GM19395 (cell line): ENCODE data around the gene RPLP1.

ENCODE experiments used
- ATAC-seq: cut with Tn5 transposase; IDR thresholded peaks from one replicate; pipeline ENCODE4 v1.9.1; 2021; ENCODE audit warnings: mild to moderate bottlenecking, moderate library complexity; ENCODE audit not compliant: unreplicated experiment

Gene RPLP1

DNA sequence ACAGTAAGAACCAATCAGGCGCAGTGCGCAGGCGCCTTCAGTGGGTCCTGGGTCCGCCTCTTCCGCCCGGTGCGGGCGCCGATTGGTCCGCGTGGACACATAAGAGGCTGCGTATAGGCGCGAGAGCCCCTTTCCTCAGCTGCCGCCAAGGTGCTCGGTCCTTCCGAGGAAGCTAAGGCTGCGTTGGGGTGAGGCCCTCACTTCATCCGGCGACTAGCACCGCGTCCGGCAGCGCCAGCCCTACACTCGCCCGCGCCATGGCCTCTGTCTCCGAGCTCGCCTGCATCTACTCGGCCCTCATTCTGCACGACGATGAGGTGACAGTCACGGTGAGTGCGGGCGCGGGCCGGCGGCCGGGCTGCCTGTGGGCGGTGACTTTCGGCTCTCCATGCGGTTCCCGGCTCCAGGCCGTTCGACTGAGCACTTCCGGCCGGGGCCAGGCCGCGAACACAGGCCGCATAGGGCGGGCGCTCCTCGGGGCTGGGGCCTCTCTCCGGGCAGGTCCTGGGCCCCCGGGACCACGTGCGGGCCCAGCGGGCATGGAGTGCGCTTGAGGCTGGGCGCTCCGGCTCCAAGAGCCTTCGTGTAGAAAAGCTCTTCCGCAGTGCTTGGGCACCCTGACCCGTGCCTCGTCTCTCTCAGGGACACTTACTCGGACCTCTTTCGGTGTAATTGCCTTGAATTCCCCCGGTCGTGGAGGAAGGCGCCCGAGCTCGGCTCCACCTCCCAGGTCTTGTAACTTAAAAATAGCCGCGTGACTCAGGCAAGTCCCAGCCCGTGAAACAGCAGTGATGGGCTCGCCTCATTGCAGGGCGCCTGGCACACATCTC is at the start of gene RPLP1:
Gene RPLP1 (plus strand): TSS at position 127 of the 830 bp plus-strand sequence. CDS start 131 bp downstream, at position 258.
- peak; percentile 79 for ATAC-seq

DNA sequence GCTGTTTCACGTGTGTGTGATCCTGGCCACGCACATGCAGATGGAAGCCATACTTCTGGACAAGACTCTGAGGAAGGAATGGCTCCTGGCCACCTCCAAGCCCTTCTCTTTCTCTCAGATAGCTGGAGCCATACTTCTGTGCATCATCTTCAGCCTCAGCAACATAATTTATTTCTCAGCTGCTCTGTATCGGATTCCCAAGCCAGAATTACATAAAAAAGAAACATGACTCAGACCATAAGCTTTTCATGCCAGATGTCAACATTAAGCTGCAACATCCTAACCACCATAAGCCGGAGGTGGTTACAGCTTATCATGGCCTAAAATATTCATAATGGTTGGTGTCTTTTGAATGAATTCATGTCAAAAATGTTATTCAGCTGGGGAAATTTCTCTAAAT is 49.0 kb upstream of the RPLP1 start:
- no peak for ATAC-seq

DNA sequence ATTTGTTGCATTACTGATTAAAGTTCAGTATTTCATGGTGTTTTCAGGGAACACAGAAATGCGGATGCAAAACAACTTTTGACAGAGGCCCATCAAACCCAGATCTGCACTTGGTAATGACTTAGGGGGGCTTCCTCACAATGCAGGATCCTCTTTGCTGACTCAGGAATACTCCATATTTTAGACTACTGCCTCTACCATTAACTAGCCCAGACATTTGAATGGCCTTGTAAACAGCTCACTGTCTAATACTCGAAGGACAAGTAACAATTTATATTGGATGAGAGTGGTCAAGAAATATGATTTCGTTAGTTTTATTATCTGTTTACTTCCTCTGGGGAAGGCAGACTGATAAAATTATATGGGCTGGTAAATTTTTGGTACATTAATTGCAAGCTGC is 47.5 kb upstream of the RPLP1 start:
- no peak for ATAC-seq

DNA sequence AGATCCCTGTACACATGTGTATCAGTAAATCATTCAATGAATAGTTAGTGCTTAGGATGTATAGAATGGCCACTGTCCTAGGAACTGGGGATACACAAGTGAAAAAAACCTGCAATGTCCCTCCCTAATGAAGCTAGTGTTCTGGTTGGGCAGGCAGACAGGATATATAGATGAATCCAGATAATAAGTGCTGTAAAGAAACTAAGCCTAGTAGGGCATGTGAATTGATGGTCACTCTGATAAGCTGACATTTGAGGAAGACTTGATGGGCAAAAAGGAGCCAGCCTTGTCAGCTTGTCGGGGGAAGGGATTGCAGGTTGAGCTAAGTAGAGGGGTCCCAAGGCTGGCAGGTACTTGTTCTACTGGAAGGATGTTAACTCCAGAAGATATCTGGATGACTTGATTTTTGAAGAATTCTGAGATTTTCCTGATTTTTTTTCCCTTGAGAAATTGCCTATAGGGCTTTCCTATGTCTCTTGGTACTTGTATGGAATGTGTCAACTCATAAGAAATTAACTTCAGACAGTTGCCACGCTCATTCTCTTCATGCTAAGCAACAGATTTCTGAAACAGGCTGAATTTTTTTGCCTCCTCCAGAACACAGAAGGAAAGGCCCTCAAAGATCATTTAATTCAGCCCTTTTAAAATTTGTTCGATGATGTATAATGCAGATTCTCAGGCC is 44.8 kb upstream of the RPLP1 start:
- no peak for ATAC-seq

DNA sequence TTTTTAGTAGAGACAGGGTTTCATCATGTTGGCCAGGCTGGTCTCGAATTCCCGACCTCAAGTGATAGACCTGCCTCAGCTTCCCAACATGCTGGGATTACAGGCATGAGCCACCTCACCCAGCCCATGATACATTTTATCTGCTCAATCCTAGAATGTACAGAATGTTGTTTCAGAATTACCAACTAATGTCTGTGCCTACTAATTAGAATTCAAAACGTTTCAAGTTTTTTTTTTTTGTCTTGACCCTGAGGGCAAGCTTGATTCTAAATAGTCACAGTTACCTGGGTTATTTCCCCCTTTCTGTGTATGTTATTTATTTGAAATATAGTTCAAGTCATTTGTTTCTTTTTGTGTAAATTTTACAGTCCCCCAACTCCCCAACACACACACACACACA is 43.8 kb upstream of the RPLP1 start:
- ATAC-seq: no peak

DNA sequence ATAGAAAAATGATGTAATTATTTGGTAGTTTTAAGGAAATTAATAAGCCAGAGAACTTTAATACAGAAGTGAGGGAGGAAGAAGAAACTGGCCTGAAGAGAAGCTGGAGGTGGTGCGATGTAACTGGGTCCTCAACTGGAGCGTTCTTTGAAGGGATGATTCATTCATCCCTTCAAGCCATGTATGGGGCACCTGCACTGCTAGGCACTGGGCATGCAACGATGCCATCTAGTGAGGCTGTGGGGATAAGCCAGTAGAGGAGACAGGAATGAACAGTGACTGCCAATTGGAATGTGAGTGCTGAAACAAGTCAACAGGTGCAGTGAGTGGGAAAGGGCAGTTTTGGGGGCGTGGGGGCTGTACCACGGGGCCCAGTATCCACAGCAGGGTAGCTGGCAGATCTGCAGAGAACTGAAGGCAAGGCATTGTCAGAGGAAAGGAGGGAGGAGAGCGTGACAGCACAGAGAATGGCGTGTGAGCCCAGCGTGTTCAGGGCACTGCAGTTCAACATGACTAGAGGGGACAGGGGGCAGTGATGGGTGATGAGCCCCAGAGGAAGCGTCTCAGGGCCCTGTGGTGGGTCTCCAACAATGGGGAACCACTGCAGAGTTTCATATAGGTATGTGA is 42.3 kb upstream of the RPLP1 start:
- no peak for ATAC-seq

DNA sequence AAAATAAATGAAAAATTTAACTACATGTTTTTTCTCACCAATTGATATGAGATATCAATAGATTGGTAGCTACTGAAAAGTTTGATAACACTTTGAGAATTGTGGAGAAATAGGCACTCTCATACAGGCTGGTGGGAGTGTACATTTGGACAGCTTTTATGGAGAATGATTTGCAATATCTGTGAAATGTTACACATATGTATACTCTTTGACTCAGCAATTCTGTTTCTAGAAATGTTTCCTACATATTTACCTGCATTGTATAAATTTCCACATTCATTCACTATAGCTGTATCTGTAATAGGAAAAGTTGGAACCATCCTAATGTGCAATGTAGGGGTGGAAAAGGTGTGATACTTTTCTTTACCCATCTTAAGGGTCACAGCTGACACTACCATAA is 40.3 kb upstream of the RPLP1 start:
- no peak for ATAC-seq

DNA sequence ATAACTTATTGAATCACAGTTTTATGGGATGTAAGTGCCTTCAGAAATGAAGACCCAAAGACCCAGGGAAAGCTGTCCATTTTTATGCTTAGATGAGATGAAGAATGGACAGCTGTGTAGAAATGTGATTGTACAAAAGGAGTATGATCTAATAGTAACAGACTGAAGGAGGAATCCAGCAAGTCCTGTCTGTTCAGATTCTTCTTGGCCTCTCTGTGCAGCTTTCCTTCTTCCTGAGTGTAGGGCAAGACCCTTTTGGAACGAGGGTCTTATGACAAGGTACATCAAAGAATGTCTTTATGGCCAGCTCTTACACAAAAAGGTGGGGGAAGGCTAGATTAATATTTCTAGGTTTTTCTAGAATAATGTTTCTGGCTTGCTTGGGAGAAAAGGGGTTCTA is 39.9 kb upstream of the RPLP1 start:
- no peak for ATAC-seq

DNA sequence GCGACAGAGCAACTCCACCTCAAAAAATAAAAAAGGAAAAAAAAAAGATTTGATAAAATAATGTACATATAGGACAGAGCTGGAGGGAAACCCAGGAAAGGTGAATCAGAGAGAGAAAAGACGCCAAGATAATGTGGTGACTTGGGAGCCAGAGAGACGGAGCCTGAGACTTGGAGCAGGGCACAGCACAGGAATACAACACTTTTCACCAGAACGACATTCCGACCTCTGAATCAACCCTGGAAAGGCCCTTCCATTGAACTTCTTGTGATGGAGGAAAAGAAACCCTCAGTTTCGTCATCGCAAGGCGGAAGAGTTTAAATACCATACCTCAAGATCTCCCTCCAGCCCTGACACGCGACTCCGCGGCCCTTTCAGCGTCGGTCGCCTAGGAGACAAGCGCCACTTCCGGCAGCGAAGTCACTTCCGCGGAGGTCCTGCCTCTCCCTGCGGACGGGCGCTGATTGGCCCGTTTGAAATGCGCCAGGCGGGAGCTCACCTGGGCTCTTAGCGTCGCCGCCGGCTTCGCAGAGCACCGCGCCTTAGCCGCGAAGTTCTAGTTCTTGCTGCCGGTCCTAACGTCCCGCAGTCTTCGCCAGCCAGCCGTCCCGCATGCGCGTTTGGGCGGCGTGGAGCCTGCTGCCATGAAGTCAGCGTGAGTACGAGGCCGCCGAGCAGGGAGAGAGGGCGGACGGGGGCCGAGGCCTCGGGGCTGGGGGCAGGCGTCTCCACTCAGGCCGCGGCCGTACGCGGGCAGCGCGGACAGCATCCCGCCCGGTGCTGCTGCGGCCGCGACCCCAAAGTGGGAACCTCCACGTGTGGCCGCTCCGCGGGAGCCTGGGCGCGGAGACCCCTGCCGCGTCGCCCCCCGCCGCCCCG is 38.6 kb upstream of the RPLP1 start, which contains the start of gene KIF23:
Gene KIF23 (plus strand): TSS at position 528 of the 879 bp plus-strand sequence. CDS start 117 bp downstream, at position 645.
- peak; percentile 96 for ATAC-seq

DNA sequence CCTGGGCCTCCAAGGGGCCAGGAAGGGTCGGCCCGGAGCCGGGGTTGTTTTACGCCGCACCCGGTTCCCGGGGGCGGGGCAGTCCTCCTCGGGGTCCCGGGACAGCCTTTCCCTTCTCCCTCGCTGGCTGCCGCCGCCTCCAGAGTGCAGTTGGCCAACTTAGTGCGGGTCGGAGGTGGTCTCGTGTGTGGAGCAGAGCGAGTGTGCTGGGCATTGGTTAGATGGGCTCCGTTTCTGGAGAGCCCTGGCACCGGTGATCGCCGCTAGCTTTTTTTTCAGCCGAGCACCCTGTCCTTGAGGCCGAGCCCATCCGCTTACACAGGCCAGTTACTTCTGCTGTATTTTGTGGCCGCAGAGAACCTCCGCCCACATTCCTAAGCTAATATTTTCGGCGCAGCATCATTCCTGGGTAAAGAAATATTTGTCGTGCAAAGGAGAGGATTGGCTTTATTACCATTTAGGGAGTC is 37.9 kb upstream of the RPLP1 start:
- ATAC-seq: peak; percentile 35

DNA sequence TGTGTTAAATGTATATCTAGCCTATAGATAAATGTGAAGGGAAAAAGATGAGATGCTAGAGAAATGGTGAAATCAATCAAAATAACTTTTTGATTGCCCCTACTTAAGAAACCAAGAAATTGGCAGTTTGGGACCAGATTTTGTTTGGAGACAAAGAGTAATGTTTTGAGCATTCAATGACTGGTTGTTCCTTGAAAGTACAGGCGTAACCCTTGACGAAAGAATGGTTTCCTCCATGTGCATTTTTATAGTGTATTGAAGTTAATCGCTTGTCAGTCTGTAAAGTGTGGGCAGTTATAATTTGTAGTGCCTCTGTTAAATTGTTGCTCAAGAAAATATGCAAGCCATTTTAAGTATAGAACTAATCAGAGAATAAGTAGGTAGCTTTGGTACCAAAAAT is 37.2 kb upstream of the RPLP1 start:
- ATAC-seq: no peak

DNA sequence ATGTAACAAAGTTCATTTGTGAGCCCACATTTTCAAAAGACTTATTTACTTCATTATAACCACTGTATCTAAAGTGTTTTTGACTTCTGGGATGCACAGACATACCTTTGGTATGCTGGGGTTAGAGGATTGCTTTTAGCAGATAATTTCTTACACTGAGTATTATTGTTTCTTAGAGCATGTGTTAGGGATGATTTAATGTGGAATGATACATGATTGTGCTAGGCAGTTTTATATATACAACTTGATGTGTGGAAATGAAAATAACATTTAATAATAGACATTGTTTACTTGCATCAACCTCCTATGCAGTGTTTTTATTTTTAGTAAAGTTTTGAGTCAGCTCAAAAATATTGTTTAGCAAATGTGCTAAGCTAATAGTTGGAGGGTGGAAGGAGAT is 35.0 kb upstream of the RPLP1 start:
- ATAC-seq: no peak

DNA sequence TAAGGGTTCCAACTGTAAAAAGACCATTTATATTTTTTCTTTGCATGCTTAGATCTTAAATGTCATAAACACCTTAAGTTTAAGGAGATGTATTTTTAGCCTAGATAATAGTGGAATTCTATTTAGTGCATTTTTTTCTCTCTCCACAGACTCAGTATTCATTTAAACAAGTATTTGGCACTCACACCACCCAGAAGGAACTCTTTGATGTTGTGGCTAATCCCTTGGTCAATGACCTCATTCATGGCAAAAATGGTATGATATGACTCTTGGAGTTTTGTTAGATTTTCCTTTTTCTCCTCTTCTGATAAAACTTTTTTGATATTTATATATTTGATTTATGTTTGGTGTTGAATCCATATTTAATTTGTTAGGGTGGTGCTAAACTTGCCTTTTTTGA is 31.1 kb upstream of the RPLP1 start:
- no peak for ATAC-seq

DNA sequence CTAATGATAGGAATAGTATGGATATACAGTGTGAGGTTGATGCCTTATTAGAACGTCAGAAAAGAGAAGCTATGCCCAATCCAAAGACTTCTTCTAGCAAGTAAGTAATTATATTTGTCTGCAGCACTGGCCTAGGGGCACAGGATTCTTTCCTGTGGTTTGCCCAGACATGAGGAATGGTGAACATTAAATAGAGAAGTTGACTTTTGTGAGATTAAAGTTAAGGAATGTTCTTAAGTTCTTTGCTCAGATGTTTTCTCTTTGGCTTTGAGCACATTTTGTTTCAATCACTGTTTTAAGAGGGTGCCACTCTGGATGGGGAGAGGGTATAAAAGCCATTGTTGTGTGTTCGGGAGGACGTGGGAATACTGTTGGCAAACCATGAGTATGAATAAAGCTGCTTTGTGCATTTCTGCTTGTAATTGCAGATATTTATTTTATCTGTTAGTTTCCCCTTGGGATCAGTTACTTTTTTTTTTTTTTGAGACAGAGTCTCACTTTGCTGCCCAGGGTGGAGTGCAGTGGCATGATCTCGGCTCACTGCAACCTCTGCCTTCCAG is 30.2 kb upstream of the RPLP1 start:
- ATAC-seq: no peak

DNA sequence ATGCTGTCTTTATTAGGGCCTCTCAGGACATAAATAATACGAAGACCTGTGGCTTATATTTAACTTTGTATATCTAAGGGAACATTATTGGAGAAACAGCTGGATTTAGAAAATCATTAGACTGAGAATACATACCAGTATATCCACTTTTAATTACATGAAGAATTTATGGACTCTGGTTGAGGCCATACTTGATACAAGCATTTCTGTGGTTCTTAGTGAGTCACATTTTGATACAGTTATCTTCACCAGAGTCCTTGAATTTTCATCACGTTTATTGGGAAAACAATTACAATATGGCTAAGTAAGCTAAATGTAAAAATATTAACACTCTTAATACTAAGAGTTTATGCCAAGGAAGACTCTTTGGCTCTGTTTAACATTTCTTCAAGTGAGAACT is 28.6 kb upstream of the RPLP1 start:
- no peak for ATAC-seq

DNA sequence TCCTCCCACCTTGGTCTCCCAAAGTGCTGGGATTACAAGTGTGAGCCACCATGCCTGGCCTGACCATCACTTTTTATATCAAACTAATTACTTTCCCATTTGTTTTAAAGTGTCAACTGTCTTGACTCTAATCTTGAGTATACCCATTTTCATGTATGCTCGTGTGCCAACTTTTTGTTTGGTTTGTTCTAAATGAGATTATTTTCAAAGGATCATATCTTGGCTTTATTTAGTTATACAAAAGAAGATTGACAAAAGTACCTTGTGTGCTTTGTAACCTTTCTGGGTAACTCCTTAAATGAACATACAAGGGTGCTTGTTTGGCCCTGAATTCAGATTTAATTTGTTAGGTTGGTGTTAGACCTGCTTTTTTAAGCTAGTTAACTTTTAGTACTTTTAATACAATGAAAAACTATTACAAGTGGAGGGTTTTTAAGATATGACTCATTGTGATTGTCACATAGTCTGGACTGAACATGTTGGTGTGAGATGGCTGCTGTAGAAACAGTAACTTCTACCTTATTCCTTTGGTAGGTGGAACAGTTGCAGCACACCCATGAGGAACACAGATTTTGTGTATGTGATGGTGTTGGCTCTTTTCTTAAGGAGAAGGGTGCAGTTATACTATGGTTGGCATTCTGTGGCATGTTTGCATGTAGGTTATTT is 27.7 kb upstream of the RPLP1 start:
- ATAC-seq: no peak

DNA sequence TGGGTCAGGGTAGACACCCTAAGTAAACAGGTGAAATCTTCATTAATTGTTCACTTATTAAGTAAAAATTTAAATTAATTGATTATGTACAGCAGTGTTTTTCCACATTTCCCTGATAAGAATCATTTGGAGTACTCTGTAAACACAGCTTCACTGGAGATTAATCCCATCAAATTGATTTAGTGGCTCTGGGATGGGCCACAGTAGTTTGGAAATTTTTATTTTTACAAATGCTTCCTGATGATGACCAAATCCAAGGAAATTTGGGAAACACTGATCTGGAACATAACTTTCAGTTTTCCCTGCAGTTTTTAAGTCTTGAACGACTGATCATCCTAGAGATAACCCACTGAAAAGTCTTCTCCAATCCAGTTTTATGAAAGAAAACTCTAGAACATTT is 18.8 kb upstream of the RPLP1 start:
- ATAC-seq: no peak

DNA sequence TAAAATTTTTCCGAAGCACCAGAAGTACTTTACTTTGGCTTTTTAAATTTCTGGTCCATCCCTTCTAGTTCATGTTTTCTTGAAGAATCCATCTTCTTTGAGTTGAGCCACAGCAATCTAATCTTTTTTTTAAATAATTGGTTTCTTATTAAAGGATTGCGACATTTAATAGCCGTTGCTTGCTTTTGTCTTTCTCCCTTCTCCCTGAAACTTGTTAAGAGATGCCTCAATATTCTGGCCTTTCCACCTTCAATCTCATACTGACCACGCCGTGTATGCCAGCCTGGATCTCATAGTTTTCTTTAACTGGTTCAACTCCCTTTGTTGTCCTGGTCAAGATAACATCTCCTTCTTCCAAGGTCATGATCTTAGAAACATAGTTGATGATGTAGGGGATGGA is 18.4 kb upstream of the RPLP1 start:
- ATAC-seq: no peak

DNA sequence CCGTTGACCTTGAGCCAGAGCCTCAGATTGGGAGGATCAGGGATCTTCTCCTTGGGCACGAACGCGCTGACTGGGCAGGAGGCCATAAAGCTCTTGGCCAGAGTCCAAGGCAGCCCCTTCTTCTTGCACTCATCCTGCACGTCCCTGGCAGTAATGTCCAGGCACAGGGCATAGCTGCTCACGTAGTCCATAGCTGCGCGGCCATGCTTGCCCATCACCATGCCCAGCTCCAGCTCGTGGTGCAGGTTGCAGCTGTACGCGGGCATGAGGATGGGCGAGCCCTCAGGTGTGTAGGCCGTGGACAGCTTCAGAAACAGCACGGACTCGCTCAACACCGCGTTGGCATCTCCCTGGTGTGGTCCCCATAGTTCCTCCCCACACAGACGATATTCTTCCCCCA is 17.9 kb upstream of the RPLP1 start:
- ATAC-seq: no peak

DNA sequence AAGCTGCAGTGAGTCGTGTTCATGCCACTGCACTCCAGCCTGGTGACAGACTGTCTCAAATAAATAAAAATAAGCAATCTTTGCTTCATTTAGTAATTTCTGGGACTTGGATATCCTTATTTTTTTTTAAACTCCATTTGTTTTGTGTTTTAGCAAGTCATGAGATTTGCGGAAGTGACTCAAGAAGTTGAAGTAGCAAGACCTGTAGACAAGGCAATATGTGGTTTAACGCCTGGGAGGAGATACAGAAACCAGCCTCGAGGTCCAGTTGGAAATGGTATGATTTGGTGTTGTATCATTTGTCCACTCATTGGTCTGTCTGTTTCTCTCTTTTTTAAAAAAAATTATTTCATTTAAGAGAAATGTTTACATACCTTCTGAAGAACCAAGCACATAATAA is 16.6 kb upstream of the RPLP1 start:
- ATAC-seq: no peak
